Lung (tissue), 12 donors: ENCODE measurements around the gene COL8A2. TPM values are rescaled to one million over a fixed set of nuclear protein-coding genes. Genes with fewer than 3 reads are reported as not detected.

ENCODE experiments used
- ATAC-seq: fragments of 200-7000 bp; cut with Tn5 transposase; one replicate; pipeline ENCODE4 v1.9.1; 2020; ENCODE audit warnings: moderate number of reproducible peaks; ENCODE audit not compliant: insufficient read depth, low FRiP score
- DNase-seq, 3 donors: peaks; one replicate each; pipeline ENCODE4 v3.0.0-alpha.2; 2013 to 2017
- H3K27ac ChIP-seq, 2 donors: one replicate each; pipeline ENCODE4 v1.5.1; 2013; ENCODE audit warnings: mild to moderate bottlenecking in 2 of 2, moderate library complexity in 2 of 2, control low read depth in 1 of 2, inconsistent platforms in 1 of 2, low read depth in 1 of 2, low read length in 1 of 2
- H3K27me3 ChIP-seq, 3 donors: one replicate each; pipeline ENCODE4 v1.5.1; 2013; ENCODE audit warnings: low read length in 2 of 3; ENCODE audit not compliant: control insufficient read depth in 3 of 3, insufficient read depth in 3 of 3
- H3K36me3 ChIP-seq, 4 donors: one replicate each; pipeline ENCODE4 v1.5.1; 2013; ENCODE audit warnings: low read length in 4 of 4, mild to moderate bottlenecking in 1 of 4, moderate library complexity in 1 of 4; ENCODE audit not compliant: control insufficient read depth in 4 of 4, insufficient read depth in 4 of 4
- H3K4me1 ChIP-seq, 5 donors: one replicate each; pipeline ENCODE4 v1.5.1; 2013; ENCODE audit warnings: low read length in 5 of 5, mild to moderate bottlenecking in 2 of 5, moderate library complexity in 1 of 5; ENCODE audit not compliant: control insufficient read depth in 5 of 5, insufficient read depth in 5 of 5
- H3K4me3 ChIP-seq: one replicate; pipeline ENCODE4 v1.5.1; 2013; ENCODE audit warnings: mild to moderate bottlenecking, control low read depth, moderate library complexity
- H3K9ac ChIP-seq, 2 donors: one replicate each; pipeline ENCODE4 v1.5.1; 2013; ENCODE audit warnings: low read length in 2 of 2, control low read depth in 1 of 2; ENCODE audit not compliant: insufficient read depth in 1 of 2
- H3K9me3 ChIP-seq, 4 donors: one replicate each; pipeline ENCODE4 v1.5.1; 2013; ENCODE audit warnings: low read length in 3 of 4, mild to moderate bottlenecking in 1 of 4, moderate library complexity in 1 of 4; ENCODE audit not compliant: control insufficient read depth in 4 of 4, insufficient read depth in 3 of 4
- WGBS, 2 donors: extraction: QIAGEN DNeasy Blood & Tissue Kit; methylation state at CpG; one replicate each; pipeline ENCODE4 v1.1.7; 2013; 5-methylcytosine and 5-hydroxymethylcytosine counted together
- polyA plus RNA-seq, 2 donors: library from polyadenylated mRNA; stranded (reverse); fragments of 200-250 nt; gene quantifications; one replicate each; pipeline ENCODE4 v1.2.1, GENCODE V29; 2013
- total RNA-seq, 2 donors: library from RNA; depleted of rRNA in 1 of 2; stranded (reverse); fragments of >200 nt in 1 of 2; gene quantifications; one replicate each; pipeline ENCODE4 v1.2.1, GENCODE V29; 2014 to 2021
- TF ChIP-seq, protein P1 (sequence below): IDR thresholded peaks from 2 replicates; pipeline ENCODE4 v1.5.1; 2012; ENCODE audit warnings: mild to moderate bottlenecking; ENCODE audit errors: control extremely low read depth, extremely low read depth
- donor health status: control.
- donor health status: control.
- donor health status: Bipolar disorder and iron deficiency.
- donor health status: healthy.
- donor health status: DM: yes; HTN: yes; CAD: no.

The COL8A2 gene
- total and polyA plus RNA-seq, 4 donors = 2.0 to 6.0 (median 3.3) TPM

DNA sequence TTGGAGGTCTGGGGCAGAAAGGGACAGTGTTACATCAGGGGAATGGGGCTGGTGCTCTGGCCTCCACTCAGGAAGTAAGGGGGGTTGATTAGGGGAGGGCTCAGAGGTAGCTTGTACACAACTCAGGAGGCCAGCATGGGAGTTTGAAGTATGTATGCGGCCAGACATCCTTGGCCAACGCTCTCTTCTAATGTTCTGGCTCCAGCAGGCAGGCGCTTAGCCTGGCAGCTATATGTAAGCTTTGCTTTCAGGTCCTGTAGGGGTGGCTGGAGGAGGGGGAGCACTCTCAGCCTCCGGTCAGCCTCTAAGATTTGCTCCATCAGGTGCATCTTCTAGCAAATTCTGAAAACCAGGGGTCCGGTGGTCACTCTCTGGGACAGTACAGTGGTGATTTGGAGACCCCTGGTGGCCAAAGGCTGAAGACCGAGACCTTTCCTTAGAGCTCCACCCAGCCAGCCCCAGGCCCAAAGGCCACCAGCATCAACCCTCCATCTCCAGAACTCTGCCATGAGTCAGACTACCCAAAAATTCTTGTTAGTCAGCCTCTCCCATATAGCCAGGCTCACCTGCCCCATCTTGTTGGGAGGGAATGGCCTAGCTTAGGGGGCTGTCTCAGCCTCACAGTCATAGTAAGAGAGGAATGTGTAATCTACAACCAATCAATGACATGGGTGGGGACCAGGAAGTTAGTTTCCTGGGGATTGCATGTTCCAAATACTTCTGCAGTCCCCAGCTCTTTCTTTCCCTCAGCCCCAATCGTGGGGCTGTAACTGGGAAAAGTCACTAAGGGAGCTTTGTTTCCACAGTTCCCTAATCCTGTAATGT, 9.7 kb upstream of the COL8A2 start:
- H3K9ac ChIP-seq = no peak overlapping the region
- 54 to 59% methylated on average over 7 of the region's 7 CpGs for WGBS, 2 donors
- TF ChIP-seq, protein P1, sequence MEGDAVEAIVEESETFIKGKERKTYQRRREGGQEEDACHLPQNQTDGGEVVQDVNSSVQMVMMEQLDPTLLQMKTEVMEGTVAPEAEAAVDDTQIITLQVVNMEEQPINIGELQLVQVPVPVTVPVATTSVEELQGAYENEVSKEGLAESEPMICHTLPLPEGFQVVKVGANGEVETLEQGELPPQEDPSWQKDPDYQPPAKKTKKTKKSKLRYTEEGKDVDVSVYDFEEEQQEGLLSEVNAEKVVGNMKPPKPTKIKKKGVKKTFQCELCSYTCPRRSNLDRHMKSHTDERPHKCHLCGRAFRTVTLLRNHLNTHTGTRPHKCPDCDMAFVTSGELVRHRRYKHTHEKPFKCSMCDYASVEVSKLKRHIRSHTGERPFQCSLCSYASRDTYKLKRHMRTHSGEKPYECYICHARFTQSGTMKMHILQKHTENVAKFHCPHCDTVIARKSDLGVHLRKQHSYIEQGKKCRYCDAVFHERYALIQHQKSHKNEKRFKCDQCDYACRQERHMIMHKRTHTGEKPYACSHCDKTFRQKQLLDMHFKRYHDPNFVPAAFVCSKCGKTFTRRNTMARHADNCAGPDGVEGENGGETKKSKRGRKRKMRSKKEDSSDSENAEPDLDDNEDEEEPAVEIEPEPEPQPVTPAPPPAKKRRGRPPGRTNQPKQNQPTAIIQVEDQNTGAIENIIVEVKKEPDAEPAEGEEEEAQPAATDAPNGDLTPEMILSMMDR = peak; percentile 42

DNA sequence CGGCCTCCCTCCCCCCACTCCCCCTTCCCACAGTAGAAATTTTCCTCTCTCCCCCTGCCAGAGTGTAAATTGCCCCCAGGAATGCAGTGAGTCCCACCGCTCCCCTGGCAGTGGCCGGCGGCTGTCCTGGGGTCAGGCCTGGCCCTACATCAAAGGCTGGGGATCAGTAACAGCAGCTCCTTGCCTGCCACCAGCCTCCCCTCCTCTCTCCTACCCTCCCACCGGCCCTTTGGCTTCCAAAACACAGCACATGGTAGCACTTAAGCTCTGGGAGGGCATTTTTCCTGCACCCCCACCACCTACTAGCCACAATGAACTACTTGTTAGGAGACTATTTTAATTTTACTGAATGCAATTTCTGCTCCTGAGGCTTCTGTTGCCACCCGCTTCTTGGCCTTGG, 9.0 kb upstream of the COL8A2 start:
- DNase-seq (no peak), ATAC-seq (no peak)
- no peak overlapping the region for H3K9ac ChIP-seq
- H3K9me3 ChIP-seq = no peaks in the 10 kb centered on the region
- H3K4me1 ChIP-seq = peaks cover 0 to 30% (median 0%) of the 10 kb centered on the region in 5 donors
- no peak overlapping the region for H3K27ac ChIP-seq
- no peaks in the 10 kb centered on the region for H3K27me3 ChIP-seq
- TF ChIP-seq, protein P1 = no peak
- WGBS, 2 donors = 80 to 86% methylated on average over 6 of the region's 6 CpGs
- H3K4me3 ChIP-seq = no peak overlapping the region
- peaks cover 0 to 15% (median 7%) of the 10 kb centered on the region in 4 donors for H3K36me3 ChIP-seq

More for the DNA sequence above, 9.7 kb upstream of the COL8A2 start:
- Histone ChIP-seq H3K4me1 (peaks cover 0 to 30% (median 0%) of the 10 kb centered on the region in 5 donors), H3K4me3 (no peak overlapping the region), H3K27ac (peak overlapping the region in 1 of 2 donors; percentile 59), H3K36me3 (peaks cover 0 to 18% (median 7%) of the 10 kb centered on the region in 4 donors), H3K27me3 (no peaks in the 10 kb centered on the region), H3K9me3 (no peaks in the 10 kb centered on the region)
- no peak for ATAC-seq
- DNase-seq = peak; percentile 59 to 73 (median 68)

DNA sequence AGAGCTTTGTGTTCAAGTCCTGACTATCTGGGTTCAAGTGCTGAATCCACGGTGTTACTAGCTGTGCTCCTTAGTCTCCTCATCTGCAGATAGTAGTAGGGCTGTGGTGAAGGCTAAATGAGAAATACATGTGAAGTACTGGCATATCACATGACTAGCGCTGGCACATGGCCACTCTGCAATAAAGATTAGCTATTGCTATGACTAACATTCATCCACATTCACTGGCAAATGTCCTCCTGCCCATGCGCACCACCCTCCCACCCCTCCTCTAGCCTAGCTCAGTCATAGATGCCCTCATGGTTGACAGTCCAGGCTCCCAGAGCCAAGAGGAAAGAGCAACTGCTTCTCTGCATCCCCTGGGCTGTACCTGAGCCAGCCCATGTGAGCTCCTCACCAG, 8.5 kb upstream of the COL8A2 start:
- 79 to 94% methylated on average over 3 of the region's 3 CpGs for WGBS, 2 donors
- Histone ChIP-seq H3K27ac (no peak overlapping the region), H3K4me3 (no peak overlapping the region), H3K4me1 (peaks cover 0 to 30% (median 0%) of the 10 kb centered on the region in 5 donors), H3K9me3 (no peaks in the 10 kb centered on the region), H3K9ac (no peak overlapping the region), H3K36me3 (peaks cover 0 to 15% (median 5%) of the 10 kb centered on the region in 4 donors), H3K27me3 (no peaks in the 10 kb centered on the region)
- TF ChIP-seq, protein P1 = no peak
- peak; percentile 43 for ATAC-seq
- DNase-seq = peak in 1 of 3 donors; percentile 35
